Hematopoietic multipotent progenitor cell treated with erythropoietin and hydrocortisone succinate and interleukin-3 and kit ligand, for 6 days (in vitro differentiated cells): ENCODE measurements around the gene FARP2.

ENCODE experiments used
- DNase-seq: peaks from one replicate; pipeline ENCODE4 v3.0.0-alpha.2; 2015

Gene FARP2

DNA sequence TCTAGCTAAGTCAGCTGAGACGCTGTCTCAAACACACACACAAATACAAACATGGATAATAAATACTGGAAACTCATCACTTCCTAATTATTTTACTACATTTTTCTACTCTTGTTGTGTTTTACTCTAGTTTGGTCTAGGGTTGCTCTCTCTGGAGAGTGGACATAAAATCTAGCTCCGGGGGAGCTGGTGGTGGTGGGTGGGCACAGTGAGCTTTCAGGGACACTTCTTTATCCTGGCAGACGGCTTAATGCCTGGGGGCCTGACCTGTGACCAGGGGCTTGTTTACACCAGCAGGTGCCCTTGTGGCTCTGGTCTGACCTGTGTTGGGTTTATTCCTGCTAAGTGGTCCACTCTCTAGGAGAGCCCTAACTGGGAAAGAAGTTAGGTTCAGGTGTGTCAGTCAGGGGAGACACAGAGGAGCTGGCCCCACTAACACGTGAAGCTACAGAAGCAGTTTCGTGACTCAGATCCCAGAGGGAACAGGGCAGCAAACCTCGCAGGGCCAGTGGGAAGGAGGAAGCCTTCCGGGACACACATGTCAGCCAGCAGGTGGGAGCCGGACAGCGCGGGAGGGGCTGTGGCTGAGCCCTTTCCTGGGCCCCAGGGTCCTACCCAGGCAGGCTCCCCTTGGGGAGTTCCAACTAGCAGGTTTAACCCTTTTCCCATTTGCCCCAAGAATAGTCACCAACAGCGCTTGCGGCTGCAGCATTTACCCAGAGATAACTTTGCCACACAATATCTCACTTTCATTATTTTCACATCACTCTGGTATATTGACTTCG is 180.0 kb downstream of the FARP2 start:
- no peak for DNase-seq

DNA sequence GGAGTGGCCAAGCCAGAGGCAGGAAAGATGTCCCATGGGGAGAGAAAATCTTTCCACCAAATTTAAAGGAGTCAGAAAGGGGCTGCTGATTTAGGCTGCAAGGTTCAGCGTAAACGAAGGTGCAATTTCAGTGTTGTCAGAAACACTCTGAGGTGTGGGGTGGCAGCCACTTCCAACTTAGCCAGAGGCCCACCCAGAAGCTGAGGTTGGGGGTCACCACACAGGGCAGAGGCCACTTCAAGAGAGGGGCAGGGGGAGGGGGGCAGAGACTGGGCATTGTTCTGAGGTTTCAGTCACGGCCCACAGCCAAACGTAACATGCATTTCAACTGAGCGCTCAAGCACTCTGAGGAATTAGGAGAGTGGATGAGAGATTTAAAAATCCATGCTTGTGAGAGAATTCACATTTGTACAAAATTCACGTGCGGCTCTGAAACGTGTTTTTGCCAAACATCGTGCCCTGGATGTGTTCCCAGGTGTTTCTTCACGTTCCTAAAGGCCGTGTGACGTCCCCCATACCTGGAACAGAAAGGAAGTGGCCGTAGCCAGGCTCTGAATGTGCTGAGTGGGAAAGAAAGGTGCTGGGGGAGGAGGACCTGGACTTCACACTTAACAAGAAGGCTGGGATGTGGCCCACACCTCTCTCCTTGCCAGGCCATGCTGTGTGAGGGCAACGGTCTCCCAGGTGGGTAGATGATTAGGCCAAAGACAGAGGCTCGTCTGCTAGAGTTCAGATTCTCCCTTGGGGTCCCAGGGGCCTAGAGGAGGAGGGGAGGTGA is 182.9 kb downstream of the FARP2 start:
- no peak for DNase-seq

DNA sequence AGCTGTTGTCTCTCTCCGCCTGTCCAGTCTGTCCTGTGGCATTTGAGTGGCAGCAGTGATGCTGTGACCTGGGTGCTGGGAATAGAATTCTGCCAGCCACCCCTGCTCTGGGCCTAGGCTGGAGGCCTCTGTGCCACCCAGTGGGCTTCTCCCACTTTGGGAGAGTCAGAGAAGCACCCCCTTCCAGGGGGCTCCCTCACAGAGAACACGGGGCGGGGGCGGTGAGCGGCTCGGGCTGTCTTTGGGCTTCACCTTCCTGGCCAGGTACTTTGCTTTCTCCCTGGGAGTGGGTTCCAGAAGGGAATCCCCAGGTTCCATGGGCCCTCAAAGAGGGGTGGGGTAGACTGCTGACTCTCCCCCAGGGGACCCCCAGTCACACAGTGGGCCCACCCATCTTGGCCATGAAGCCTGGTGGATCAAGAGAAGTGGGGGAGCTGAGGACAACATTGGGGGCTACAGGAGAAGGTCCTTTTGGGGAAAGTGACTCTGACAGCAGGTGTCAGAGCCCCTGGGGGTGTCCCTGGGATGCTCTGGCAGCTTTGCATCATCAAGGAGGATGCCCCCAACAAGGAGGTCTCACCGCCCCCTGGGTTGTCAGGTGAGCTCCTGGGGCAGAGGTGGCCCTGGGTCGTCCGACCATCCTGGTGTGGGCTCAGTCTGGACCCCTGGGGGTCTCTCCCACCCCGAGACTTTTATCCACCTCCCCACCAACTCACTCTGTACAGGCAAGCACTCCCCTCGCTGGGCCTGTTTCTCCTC is 183.7 kb downstream of the FARP2 start:
- DNase-seq = no peak

DNA sequence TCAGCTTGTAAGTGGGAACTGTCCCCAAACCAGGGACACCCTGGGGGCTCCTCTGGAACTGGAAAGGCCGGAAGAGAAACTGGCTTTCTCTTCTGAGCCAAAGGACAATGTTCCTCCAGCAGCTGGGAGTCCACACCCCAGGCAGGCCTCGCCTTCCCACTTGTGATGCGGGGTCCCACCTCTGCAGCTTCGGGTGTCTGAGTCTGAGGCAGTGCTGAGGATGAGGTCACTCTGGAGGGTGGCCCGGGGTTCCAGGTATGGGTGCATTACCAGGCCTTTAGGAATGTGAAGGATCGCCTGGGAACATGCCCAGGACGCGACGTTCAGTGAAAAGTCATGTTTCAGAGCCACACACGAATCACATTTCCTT is 184.3 kb downstream of the FARP2 start:
- no peak for DNase-seq

DNA sequence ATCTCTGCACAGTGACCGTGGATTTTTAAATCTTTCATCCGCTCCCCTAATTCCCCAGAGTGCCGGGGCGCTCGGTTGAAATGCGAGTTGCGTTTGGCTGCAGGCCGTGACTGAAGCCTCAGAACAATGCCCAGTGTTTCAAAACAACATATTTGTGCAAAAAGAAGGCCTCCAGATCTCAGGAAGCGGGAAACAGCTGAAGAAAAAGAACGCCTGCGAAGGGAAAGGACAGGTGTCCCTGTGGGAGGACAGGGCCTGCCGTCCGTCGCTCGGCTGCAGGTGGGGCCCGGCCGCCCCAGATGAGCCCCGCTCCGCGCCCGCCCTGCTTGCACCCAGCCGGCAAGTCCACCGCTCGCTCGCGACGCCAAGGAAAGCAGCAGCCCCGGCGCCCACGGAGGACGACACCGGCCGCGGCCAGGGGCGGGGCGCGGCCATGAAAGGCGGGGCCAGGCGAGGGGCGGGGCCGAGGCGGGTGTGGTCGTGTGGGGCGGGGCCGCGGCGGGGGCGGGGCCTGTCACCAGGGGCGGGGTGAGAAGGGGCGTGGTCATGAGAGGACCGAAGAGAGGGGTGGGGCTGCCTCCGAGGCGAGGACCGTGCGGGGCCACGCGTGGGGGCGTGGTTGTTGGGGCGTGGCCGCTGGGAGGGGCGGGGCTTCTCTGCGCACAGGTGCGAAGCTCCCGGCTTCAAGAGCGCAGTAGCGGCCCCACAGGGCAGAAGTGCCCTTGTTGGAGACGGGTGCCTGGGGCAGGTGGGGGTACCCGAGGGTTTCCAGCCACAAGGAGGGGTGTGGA is 184.9 kb downstream of the FARP2 start:
- peak; percentile 86 for DNase-seq

DNA sequence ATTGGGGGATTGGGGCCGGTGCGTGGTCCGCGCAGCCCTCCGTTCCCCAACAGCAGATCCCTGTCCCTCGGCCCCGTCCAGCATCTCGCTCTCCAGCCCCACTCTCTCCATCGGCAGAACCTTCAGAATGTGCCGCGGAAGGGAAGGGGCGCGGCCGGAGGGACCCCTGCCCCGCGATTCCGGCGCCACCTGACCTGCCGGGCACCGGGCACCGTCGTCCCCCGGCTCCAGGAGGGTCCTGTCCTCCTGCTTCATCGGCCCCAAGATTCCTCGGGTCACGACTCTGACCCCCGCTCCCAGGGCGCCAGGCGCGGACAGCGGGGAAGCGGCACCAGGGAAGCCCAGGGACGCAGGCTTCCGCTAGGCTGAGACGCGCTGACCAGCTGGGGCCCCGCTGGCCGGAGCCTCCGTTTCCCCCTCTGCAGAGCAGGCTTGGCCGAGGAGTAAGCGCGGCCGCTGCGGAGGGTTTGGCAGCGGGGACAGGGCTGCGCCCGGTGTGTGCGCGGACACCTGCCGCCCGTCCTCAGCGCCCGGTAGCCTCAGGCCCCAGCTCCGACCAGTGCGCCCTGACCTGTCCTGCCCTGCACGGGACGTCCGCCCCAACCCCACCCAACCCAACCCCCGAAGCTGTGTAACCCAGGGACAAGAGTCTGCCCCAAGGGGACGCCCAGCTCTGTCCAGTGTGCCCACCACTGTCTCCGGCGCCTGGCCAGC is 185.6 kb downstream of the FARP2 start:
- no peak for DNase-seq

DNA sequence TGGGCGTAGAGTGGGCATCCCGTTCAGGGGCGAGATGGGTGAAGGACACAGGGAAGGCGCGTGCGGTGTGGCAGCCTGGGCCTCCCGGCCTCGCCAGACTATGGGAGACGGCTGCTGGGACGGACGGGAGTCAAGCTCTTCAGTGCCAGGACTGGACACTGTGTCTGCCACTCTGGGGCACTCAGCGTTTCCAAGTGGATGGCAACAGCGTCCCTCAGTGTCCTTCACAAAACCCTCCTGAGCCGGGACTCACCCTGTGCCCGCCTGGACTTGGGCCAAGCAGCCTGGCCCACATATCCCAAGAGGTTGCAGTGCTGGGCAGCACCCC is 186.2 kb downstream of the FARP2 start:
- DNase-seq = no peak
